HepG2 (cell line): ENCODE results near the gene REEP2. TPM values are rescaled to one million over a fixed set of nuclear protein-coding genes. Genes with fewer than 3 reads are reported as not detected.
A peak's percentile ranks its signal among the peaks of the same experiment; 100 is the strongest.

Experiments
- CTCF ChIP-seq: sonication (generic); formaldehyde crosslinking; IDR thresholded peaks from 2 replicates; pipeline ENCODE4 v1.5.0; 2020; ENCODE audit warnings: mild to moderate bottlenecking, missing genetic modification reagents, moderate library complexity
- NFKBIZ ChIP-seq: IDR thresholded peaks from 2 replicates; pipeline ENCODE4 v1.6.1; 2018; ENCODE audit warnings: missing genetic modification reagents, missing compliant biosample characterization
- PRDM10 ChIP-seq: sonication (generic); formaldehyde crosslinking; IDR thresholded peaks from 2 replicates; pipeline ENCODE4 v1.4.0; 2020; ENCODE audit warnings: low read depth, missing genetic modification reagents
- polyA plus RNA-seq, 8 experiments: library from polyadenylated mRNA; depleted of rRNA in 3 of 8; stranded (reverse) in 7 of 8; unstranded in 1 of 8; fragments of >200 nt; fragmentation: Illumina TruSeq in 4 of 8; extraction: Trizol in 4 of 8; gene quantifications; 2 replicates each; pipeline versions ENCODE4 v1.2.1 to v1.2.3, GENCODE V29; 2011 to 2016; ENCODE audit warnings: low read depth in 4 of 8, missing spikeins in 1 of 8, mixed read lengths in 1 of 8; ENCODE audit not compliant: insufficient read depth in 1 of 8
- total RNA-seq, 5 experiments: library from RNA; depleted of rRNA; stranded (reverse); fragments of >200 nt; fragmentation: Illumina TruSeq; extraction: Trizol; gene quantifications; 2 replicates each; pipeline ENCODE4 v1.2.3, GENCODE V29; 2016; ENCODE audit warnings: low read depth in 1 of 5

The REEP2 gene
- total and polyA plus RNA-seq, 2 of the 13 experiments (the other 11 are each of a cell fraction or from before 2014, with no cell fraction given) = 5.3 to 7.8 TPM

GRCh38 chr5:138461343-138462125, 22.7 kb downstream of the REEP2 start (continued):
- TF ChIP-seq NFKBIZ (peak; percentile 72; the same call in 1 of the 2 replicates), PRDM10 (CRISPR knock-in tag) (peak; percentile 74), CTCF (CRISPR knock-in tag) (0 out of 2 replicates have a peak, but pooled peaks have one; percentile 5)
